ENCODE results near the gene CENPM.

Gene CENPM

DNA sequence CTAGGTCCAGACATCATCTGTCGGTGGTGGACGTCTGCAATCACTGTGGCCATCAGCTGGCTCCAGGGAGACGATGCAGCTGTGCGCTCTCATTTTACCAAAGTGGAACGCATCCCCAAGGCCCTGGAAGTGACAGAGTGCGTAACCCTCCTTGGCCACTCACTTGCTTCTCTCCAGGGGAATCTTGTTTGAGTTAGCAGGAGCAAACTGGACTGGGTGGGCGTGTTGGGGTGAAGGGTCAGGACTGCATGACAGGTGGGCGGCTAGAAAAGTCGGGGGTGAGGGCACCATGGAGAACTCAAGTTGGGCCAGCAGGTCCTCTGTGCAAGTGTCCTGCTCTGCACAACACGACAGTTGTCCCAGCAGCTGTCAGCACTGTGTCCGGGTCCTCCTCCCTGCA lies 48.3 kb downstream of the CENPM start:
- TF ChIP-seq, protein P1, sequence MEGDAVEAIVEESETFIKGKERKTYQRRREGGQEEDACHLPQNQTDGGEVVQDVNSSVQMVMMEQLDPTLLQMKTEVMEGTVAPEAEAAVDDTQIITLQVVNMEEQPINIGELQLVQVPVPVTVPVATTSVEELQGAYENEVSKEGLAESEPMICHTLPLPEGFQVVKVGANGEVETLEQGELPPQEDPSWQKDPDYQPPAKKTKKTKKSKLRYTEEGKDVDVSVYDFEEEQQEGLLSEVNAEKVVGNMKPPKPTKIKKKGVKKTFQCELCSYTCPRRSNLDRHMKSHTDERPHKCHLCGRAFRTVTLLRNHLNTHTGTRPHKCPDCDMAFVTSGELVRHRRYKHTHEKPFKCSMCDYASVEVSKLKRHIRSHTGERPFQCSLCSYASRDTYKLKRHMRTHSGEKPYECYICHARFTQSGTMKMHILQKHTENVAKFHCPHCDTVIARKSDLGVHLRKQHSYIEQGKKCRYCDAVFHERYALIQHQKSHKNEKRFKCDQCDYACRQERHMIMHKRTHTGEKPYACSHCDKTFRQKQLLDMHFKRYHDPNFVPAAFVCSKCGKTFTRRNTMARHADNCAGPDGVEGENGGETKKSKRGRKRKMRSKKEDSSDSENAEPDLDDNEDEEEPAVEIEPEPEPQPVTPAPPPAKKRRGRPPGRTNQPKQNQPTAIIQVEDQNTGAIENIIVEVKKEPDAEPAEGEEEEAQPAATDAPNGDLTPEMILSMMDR (IDR thresholded peaks at IDR 0.05; ENCODE audit: extremely low read depth, missing control alignments) = no peak
- no peak for DNase-seq (ENCODE audit: low spot score)

DNA sequence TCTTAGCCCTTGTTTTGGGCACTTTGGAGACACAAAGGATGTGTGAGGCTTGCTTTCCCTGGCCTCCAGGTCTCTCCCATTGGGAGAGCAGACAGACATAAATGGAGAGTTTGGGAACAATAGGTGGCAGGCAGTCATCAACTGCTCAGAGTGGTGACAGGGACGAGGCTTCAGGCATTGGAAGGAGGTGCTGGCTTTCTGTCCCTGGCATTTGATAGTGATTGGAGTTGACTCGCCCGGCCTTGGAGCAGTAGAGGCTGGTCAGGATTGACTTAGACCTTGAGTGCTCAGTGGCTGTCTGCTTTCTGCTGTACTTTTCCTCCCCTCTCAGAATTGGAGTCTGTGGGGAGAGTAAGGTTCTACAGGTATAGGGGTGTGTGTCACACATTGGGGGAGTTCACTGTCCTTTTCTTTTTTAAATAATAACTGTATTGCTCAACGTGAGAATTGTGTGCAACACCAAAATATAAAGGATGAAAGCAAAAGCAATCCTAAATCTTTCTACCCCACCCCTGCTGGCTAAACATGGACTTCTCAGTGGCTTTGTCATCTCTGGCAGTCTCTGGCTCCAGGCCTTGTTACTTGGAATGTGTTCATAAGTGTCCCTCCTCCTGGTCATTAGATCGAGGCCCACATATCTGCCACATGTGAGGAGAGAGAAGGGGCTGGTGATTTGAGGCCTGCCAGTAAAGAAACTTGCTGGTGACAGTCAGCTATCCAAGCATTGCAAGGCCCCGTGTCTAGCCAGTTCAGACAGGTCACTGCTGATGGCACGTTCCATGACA lies 53.2 kb downstream of the CENPM start:
- TF ChIP-seq, protein P1 (IDR thresholded peaks at IDR 0.05; ENCODE audit: extremely low read depth, missing control alignments) = no peak
- DNase-seq (ENCODE audit: low spot score) = no peak

DNA sequence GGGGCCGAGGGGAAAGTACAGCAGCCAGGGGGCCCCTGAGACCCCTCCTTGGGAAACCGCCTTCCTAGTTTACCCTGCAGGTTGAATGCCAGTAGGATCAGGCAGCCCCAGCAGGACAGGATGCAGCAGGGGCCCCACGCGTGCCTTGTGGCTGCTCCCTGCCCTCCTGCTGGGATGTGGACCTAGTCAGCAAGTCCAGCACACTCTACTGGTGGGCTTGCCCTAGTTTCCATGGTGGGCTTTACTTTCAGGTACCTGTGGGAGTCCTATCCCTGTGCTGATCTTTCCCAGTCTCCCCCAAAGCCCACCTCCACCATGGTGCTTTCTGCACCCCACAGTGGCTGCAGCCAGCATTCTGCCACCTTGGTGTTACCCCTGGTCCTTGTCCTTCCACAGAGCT lies 54.2 kb downstream of the CENPM start:
- no peak for DNase-seq (ENCODE audit: low spot score)
- TF ChIP-seq, protein P1 (IDR thresholded peaks at IDR 0.05; ENCODE audit: extremely low read depth, missing control alignments) = no peak

DNA sequence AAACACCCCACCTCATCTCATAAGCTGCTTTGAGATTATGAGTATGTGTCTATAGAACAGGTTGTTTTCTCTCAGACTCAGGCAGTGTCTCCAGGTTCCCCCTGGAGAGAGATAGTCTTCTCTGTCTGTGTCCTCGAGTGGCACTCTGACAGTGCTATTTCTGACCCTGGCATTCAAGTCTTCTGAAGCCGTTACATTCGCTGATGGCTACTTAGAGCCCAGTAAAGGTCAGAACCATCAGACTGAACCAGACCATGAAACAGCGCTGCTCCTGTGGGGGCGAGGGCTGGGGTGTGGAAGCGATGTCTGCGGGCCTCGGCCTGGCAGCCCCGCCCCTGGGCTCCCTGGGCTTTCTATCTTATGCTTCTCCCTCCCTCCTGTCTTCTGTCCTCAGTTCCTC lies 55.5 kb downstream of the CENPM start:
- TF ChIP-seq, protein P1 (IDR thresholded peaks at IDR 0.05; ENCODE audit: extremely low read depth, missing control alignments) = no peak
- no peak for DNase-seq (ENCODE audit: low spot score)
